HepG2 (cell line): ENCODE data around the gene HOMEZ. TPM values are rescaled to one million over a fixed set of nuclear protein-coding genes. Genes with fewer than 3 reads are reported as not detected.

ENCODE experiments used
- CBFB ChIP-seq: sonication (generic); formaldehyde crosslinking; IDR thresholded peaks from 2 replicates; pipeline ENCODE4 v1.4.0; 2020; ENCODE audit warnings: missing genetic modification reagents
- CBX1 ChIP-seq: IDR thresholded peaks from one replicate; pipeline ENCODE4 v1.6.1; 2016; ENCODE audit warnings: antibody characterized with exemption, low read depth
- FOXA3 ChIP-seq: IDR thresholded peaks from 2 replicates; pipeline ENCODE4 v1.6.1; 2016; ENCODE audit warnings: missing genetic modification reagents, missing compliant biosample characterization
- ISX ChIP-seq: sonication (generic); formaldehyde crosslinking; conservative IDR thresholded peaks from 2 replicates; pipeline ENCODE4 v1.5.0; 2020; ENCODE audit warnings: missing genetic modification reagents
- JUN ChIP-seq: sonication (generic); formaldehyde crosslinking; IDR thresholded peaks from 2 replicates; pipeline ENCODE4 v1.4.0; 2020; ENCODE audit warnings: mild to moderate bottlenecking, missing genetic modification reagents
- NCOA1 ChIP-seq: sonication (generic); formaldehyde crosslinking; IDR thresholded peaks from 2 replicates; pipeline ENCODE4 v1.9.0; 2021; ENCODE audit warnings: missing genetic modification reagents
- NCOA5 ChIP-seq: sonication (generic); formaldehyde crosslinking; IDR thresholded peaks from 2 replicates; pipeline ENCODE4 v1.4.0; 2020; ENCODE audit warnings: missing genetic modification reagents
- NPAS2 ChIP-seq: sonication (generic); formaldehyde crosslinking; IDR thresholded peaks from 2 replicates; pipeline ENCODE4 v1.8.0; 2022; ENCODE audit warnings: mild to moderate bottlenecking, missing genetic modification reagents, borderline replicate concordance
- SRSF1 ChIP-seq: fragments of 200-400 bp; formaldehyde crosslinking; optimal IDR thresholded peaks from 2 replicates; pipeline ENCODE3; 2017; ENCODE audit warnings: mild to moderate bottlenecking, low read depth, low read length, moderate library complexity
- TBL1XR1 ChIP-seq: fragments of 150-350 bp; IDR thresholded peaks from 2 replicates; pipeline ENCODE4 v1.6.1; 2014; ENCODE audit warnings: borderline replicate concordance, low read length; ENCODE audit not compliant: partially characterized antibody
- ZFP36 ChIP-seq: fragments of 150-350 bp; IDR thresholded peaks from 2 replicates; pipeline ENCODE4 v1.6.1; 2018; ENCODE audit warnings: borderline replicate concordance, low read length, low read depth; ENCODE audit not compliant: partially characterized antibody
- ZMYM3 ChIP-seq: sonication (generic); formaldehyde crosslinking; IDR thresholded peaks from 2 replicates; pipeline ENCODE4 v1.5.1; 2020; ENCODE audit warnings: mild to moderate bottlenecking, missing genetic modification reagents
- ZNF512 ChIP-seq: sonication (generic); formaldehyde crosslinking; IDR thresholded peaks from 2 replicates; pipeline ENCODE4 v1.4.0; 2020; ENCODE audit warnings: mild to moderate bottlenecking, missing genetic modification reagents
- ZNF546 ChIP-seq: sonication (generic); formaldehyde crosslinking; conservative IDR thresholded peaks from 2 replicates; pipeline ENCODE4 v1.8.1; 2023; ENCODE audit warnings: mild to moderate bottlenecking, missing genetic modification reagents
- ZNF746 ChIP-seq: sonication (generic); formaldehyde crosslinking; IDR thresholded peaks from 2 replicates; pipeline ENCODE4 v1.8.0; 2022; ENCODE audit warnings: mild to moderate bottlenecking, missing genetic modification reagents
- ZNF83 ChIP-seq: sonication (generic); formaldehyde crosslinking; IDR thresholded peaks from 2 replicates; pipeline ENCODE4 v1.4.0; 2020; ENCODE audit warnings: missing genetic modification reagents, mild to moderate bottlenecking, borderline replicate concordance
- polyA plus RNA-seq, 8 experiments: library from polyadenylated mRNA; depleted of rRNA in 3 of 8; stranded (reverse) in 7 of 8; unstranded in 1 of 8; fragments of >200 nt; fragmentation: Illumina TruSeq in 4 of 8; extraction: Trizol in 4 of 8; gene quantifications; 2 replicates each; pipeline versions ENCODE4 v1.2.1 to v1.2.3, GENCODE V29; 2011 to 2016; ENCODE audit warnings: low read depth in 4 of 8, missing spikeins in 1 of 8, mixed read lengths in 1 of 8; ENCODE audit not compliant: insufficient read depth in 1 of 8
- total RNA-seq, 5 experiments: library from RNA; depleted of rRNA; stranded (reverse); fragments of >200 nt; fragmentation: Illumina TruSeq; extraction: Trizol; gene quantifications; 2 replicates each; pipeline ENCODE4 v1.2.3, GENCODE V29; 2016; ENCODE audit warnings: low read depth in 1 of 5
- TF ChIP-seq, protein P1 (sequence below): sonication (generic); formaldehyde crosslinking; IDR thresholded peaks from 2 replicates; pipeline ENCODE4 v1.4.0; 2020; ENCODE audit warnings: missing genetic modification reagents, borderline replicate concordance
- TF ChIP-seq, protein P2 (sequence below): sonication (generic); formaldehyde crosslinking; IDR thresholded peaks from 2 replicates; pipeline ENCODE4 v1.9.0; 2021; ENCODE audit warnings: missing genetic modification reagents, borderline replicate concordance
- TF ChIP-seq, protein P3 (sequence below): sonication (generic); formaldehyde crosslinking; IDR thresholded peaks from 2 replicates; pipeline ENCODE4 v1.4.0; 2020; ENCODE audit warnings: missing genetic modification reagents

Gene HOMEZ
- total and polyA plus RNA-seq, 2 of the 13 experiments (the other 11 are each of a cell fraction or from before 2014, with no cell fraction given), result 14.5 to 31.8 TPM

DNA sequence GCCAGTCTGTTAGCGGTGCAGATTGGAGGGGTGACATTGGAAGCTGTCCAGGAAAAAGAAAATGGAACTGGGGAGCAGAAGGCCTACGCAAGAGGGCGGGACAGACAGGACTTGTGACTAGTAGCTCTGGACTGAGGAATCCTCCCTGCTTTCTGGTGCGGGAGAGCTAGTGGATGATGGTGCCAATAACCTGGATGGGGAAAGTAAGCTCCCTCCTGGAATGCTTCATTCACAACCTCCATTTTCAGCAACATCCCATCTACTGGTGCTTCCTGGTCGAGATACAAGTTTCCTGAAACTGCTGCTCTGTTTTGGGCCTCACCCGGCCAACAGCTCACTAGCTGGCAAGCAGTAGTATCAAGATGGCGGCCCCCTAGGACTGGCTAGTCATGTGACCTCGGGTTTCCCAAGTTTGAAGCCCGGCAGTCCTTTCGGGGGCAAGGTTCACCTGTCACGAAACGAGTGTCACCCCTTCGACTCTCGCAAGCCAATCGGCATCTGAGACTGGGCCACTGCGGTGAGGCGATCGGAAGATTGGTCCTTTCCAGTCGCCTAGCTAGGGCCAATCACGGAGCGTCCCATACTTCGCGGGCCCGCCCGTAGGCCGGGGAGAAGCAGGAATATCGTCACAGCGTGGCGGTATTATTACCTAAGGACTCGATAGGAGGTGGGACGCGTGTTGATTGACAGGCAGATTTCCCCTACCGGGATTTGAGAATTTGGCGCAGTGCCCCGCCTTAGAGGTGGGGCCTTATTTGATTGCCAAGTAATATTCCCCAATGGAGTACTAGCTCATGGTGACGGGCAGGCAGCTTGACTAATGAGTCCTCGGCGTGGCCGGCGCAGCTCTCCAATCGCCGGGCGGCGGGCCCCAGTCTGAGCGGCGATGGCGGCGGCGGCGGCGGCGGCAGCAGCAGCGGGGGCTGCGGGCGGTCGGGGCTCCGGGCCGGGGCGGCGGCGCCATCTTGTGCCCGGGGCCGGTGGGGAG lies 34.9 kb upstream of the HOMEZ start, which contains the start of gene PABPN1 (continued):
- TF ChIP-seq ZNF512 (peak; percentile 92; the same call in 1 of the 2 replicates), ZNF83 (CRISPR knock-in tag) (peak; percentile 98; the same call in 1 of the 2 replicates), ZNF746 (CRISPR knock-in tag) (peak; percentile 92), CBX1 (peak; percentile 99), NCOA5 (CRISPR knock-in tag) (peak; percentile 81; the same call in 1 of the 2 replicates), TBL1XR1 (peak; percentile 23), SRSF1 (peak; percentile 76), CBFB (CRISPR knock-in tag) (peak; percentile 97), ZNF546 (CRISPR knock-in tag) (peak; percentile 98), JUN (CRISPR knock-in tag) (peak; percentile 43), NPAS2 (CRISPR knock-in tag) (no peak), FOXA3 (CRISPR knock-in tag) (peak; percentile 78), ISX (CRISPR knock-in tag) (no peak; the same call in 1 of the 2 replicates), NCOA1 (peak; percentile 86; the same call in 1 of the 2 replicates), ZMYM3 (CRISPR knock-in tag) (peak; percentile 61), ZFP36 (no peak)
- TF ChIP-seq, protein P1, sequence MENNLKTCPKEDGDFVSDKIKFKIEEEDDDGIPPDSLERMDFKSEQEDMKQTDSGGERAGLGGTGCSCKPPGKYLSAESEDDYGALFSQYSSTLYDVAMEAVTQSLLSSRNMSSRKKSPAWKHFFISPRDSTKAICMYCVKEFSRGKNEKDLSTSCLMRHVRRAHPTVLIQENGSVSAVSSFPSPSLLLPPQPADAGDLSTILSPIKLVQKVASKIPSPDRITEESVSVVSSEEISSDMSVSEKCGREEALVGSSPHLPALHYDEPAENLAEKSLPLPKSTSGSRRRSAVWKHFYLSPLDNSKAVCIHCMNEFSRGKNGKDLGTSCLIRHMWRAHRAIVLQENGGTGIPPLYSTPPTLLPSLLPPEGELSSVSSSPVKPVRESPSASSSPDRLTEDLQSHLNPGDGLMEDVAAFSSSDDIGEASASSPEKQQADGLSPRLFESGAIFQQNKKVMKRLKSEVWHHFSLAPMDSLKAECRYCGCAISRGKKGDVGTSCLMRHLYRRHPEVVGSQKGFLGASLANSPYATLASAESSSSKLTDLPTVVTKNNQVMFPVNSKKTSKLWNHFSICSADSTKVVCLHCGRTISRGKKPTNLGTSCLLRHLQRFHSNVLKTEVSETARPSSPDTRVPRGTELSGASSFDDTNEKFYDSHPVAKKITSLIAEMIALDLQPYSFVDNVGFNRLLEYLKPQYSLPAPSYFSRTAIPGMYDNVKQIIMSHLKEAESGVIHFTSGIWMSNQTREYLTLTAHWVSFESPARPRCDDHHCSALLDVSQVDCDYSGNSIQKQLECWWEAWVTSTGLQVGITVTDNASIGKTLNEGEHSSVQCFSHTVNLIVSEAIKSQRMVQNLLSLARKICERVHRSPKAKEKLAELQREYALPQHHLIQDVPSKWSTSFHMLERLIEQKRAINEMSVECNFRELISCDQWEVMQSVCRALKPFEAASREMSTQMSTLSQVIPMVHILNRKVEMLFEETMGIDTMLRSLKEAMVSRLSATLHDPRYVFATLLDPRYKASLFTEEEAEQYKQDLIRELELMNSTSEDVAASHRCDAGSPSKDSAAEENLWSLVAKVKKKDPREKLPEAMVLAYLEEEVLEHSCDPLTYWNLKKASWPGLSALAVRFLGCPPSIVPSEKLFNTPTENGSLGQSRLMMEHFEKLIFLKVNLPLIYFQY, result peak; percentile 99
- TF ChIP-seq, protein P2, sequence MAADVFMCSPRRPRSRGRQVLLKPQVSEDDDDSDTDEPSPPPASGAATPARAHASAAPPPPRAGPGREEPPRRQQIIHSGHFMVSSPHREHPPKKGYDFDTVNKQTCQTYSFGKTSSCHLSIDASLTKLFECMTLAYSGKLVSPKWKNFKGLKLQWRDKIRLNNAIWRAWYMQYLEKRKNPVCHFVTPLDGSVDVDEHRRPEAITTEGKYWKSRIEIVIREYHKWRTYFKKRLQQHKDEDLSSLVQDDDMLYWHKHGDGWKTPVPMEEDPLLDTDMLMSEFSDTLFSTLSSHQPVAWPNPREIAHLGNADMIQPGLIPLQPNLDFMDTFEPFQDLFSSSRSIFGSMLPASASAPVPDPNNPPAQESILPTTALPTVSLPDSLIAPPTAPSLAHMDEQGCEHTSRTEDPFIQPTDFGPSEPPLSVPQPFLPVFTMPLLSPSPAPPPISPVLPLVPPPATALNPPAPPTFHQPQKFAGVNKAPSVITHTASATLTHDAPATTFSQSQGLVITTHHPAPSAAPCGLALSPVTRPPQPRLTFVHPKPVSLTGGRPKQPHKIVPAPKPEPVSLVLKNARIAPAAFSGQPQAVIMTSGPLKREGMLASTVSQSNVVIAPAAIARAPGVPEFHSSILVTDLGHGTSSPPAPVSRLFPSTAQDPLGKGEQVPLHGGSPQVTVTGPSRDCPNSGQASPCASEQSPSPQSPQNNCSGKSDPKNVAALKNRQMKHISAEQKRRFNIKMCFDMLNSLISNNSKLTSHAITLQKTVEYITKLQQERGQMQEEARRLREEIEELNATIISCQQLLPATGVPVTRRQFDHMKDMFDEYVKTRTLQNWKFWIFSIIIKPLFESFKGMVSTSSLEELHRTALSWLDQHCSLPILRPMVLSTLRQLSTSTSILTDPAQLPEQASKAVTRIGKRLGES (CRISPR knock-in tag), result 0 out of 2 replicates have a peak, but pooled peaks have one; percentile 14
- TF ChIP-seq, protein P3, sequence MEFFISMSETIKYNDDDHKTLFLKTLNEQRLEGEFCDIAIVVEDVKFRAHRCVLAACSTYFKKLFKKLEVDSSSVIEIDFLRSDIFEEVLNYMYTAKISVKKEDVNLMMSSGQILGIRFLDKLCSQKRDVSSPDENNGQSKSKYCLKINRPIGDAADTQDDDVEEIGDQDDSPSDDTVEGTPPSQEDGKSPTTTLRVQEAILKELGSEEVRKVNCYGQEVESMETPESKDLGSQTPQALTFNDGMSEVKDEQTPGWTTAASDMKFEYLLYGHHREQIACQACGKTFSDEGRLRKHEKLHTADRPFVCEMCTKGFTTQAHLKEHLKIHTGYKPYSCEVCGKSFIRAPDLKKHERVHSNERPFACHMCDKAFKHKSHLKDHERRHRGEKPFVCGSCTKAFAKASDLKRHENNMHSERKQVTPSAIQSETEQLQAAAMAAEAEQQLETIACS (CRISPR knock-in tag), result peak; percentile 70
